Measurements from ENCODE around the gene ITPR1.

- TF ChIP-seq FOXM1 (IDR thresholded peaks at IDR 0.05; ENCODE audit: borderline replicate concordance) (no peak), NFRKB (IDR thresholded peaks at IDR 0.05) (no peak), PKNOX1 (IDR thresholded peaks at IDR 0.05) (no peak), BHLHE40 (IDR thresholded peaks at IDR 0.05; ENCODE audit: borderline replicate concordance) (no peak), L3MBTL2 (conservative IDR thresholded peaks at IDR 0.05) (no peak), SP1 (IDR thresholded peaks at IDR 0.05) (no peak), LEF1 (IDR thresholded peaks at IDR 0.05; ENCODE audit: borderline replicate concordance) (no peak), FOXA1 (IDR thresholded peaks at IDR 0.05) (no peak), HDGF (IDR thresholded peaks at IDR 0.05; ENCODE audit: borderline replicate concordance) (no peak), TARDBP (IDR thresholded peaks at IDR 0.05) (no peak), ELF4 (IDR thresholded peaks at IDR 0.05) (no peak)
Measured at GRCh38 chr3:4732925-4733324, 239.8 kb downstream of the ITPR1 start.

Data from HEK293T (cell line).